ENCODE results near the gene SYF2. TPM values are rescaled to one million over a fixed set of nuclear protein-coding genes. Genes with fewer than 3 reads are reported as not detected.
"Not testable (repeated sequence)": the region's sequence is repeated elsewhere in the genome, so short reads cannot be mapped to it uniquely, and the experiment has no call there.

The SYF2 gene
- total RNA-seq, 2 experiments from 2014 or later, result 53.4 to 53.5 TPM

DNA sequence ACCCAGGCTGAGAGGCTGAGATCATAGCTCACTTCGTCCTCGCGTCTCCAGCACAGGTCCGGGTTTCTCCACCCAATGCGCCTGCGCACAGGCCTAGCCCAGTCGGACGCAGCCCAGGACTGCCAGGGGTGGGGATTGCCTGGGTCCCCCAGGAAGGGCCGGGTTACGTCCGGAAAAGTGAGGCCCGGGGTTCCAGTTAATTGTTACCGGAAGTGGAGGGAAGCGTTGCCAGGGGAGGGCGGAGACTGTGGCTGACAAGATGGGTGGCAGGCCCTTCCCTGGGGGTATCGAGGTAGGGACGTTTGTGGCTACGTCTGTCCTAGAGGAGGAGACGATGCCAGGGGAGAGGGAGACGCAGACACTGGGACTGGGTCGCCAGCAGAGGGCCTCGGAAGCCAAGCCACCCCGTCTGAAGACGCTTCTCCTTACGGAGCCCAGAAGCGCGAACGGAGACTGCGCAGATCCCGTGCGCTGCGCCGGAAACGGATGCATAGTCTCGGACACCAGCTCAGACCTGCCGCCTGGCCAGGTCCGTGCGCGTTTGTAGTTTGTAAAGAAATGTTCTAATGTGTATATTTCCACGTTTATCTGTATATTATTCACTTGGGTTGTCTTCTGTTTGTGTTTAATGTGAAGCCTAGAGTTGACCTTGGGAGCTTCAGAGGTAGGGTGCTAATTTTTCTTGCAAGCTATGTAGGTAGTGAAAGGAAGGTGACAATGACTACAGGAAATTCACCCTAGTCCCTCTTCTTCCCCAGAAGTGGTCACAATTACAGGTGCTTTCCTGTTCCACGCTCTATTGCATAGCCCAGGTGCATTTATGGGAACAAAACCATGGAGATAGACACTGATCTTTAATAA lies 7.6 kb upstream of the SYF2 start:
- peak; percentile 92 for DNase-seq
- Mint-ChIP-seq H3K9me3 (no peaks in the 10 kb centered on the region), H3K4me3 (peak overlapping the region; percentile 79), H3K27me3 (no peaks in the 10 kb centered on the region), H3K4me1 (peaks cover 57% of the 10 kb centered on the region), H3K36me3 (ENCODE audit: low read depth) (peaks cover 49% of the 10 kb centered on the region), H3K27ac (peak overlapping the region; percentile 97)
- ChIA-PET POLR2A (interaction anchor here (1.0 to 2.0 kb wide), 10 partner anchors 8 to 884 kb away, joined by 3 to 10 read pairs (median 4); partner anchors contain the start of genes RSRP1 and SYF2), CTCF (interaction anchor here (0.5 to 2.1 kb wide), 12 partner anchors 9 to 538 kb away, joined by 3 to 8 read pairs (median 4); partner anchors contain the start of gene MACO1)

GRCh38 chr1:25238046-25238445 lies 5.7 kb upstream of the SYF2 start:
- POLR2A ChIA-PET, result interaction anchor here (1.7 kb wide), 1 partner anchor 9 kb away, joined by 6 read pairs; the partner anchor contains the start of gene RSRP1

GRCh38 chr1:25236261-25236660 lies 4.0 kb upstream of the SYF2 start:
- H3K4me1 Mint-ChIP-seq, result peaks cover 37% of the 10 kb centered on the region
- H3K9me3 Mint-ChIP-seq, H3K27me3 Mint-ChIP-seq, H3K27ac Mint-ChIP-seq, CTCF ChIA-PET, DNase-seq, H3K4me3 Mint-ChIP-seq: not testable (repeated sequence)
- POLR2A ChIA-PET, result interaction anchor here (1.4 kb wide), 1 partner anchor 11 kb away, joined by 3 read pairs; the partner anchor contains the start of gene RSRP1
- peaks cover 27% of the 10 kb centered on the region for H3K36me3 Mint-ChIP-seq (ENCODE audit: low read depth)

More at GRCh38 chr1:25238046-25238445, 5.7 kb upstream of the SYF2 start:
- H3K36me3 Mint-ChIP-seq (ENCODE audit: low read depth), result peaks cover 36% of the 10 kb centered on the region
- no peaks in the 10 kb centered on the region for H3K9me3 Mint-ChIP-seq
- no peak for DNase-seq
- CTCF ChIA-PET, result no interaction called here
- no peaks in the 10 kb centered on the region for H3K27me3 Mint-ChIP-seq
- no peak overlapping the region for H3K27ac Mint-ChIP-seq
- H3K4me1 Mint-ChIP-seq, result peaks cover 45% of the 10 kb centered on the region
- H3K4me3 Mint-ChIP-seq, result no peak overlapping the region

DNA sequence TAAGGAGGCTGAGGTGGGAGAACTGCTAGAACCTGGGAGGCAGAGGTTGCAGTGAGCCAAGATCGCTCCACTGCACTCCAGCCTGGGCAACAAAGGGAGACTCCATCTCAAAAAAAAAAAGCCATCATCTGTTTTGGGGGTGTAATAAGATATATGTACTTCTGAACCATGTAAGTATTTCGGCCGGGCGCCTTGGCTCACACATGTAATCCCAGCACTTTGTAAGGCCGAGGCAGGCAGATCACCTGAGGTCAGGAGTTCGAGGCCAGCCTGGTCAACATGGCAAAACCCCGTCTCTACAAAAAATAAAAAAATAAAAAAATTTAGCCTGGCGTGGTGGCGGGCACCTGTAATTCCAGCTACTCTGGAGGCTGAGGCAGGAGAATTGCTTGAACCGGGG lies 3.1 kb upstream of the SYF2 start:
- H3K9me3 Mint-ChIP-seq, H3K27ac Mint-ChIP-seq, H3K4me3 Mint-ChIP-seq, DNase-seq, H3K27me3 Mint-ChIP-seq, CTCF ChIA-PET: not testable (repeated sequence)
- POLR2A ChIA-PET, result interaction anchor here (1.4 kb wide), 1 partner anchor 12 kb away, joined by 3 read pairs; the partner anchor contains the start of gene RSRP1
- Mint-ChIP-seq H3K4me1 (peaks cover 36% of the 10 kb centered on the region), H3K36me3 (ENCODE audit: low read depth) (peaks cover 23% of the 10 kb centered on the region)

GRCh38 chr1:25232866-25233784 lies 823 bp upstream of the SYF2 start:
- H3K36me3 Mint-ChIP-seq (ENCODE audit: low read depth), result peaks cover 26% of the 10 kb centered on the region
- H3K9me3 Mint-ChIP-seq, result no peaks in the 10 kb centered on the region
- H3K27ac Mint-ChIP-seq, result no peak overlapping the region
- CTCF ChIA-PET, result interaction anchor here (0.8 to 1.5 kb wide), 8 partner anchors 10 to 591 kb away, joined by 3 to 6 read pairs (median 3); partner anchors contain the start of gene RSRP1
- peak; percentile 84 for DNase-seq
- H3K27me3 Mint-ChIP-seq, result no peaks in the 10 kb centered on the region
- POLR2A ChIA-PET, result interaction anchor here (0.6 to 3.9 kb wide), 30 partner anchors 9 to 1274 kb away, joined by 3 to 157 read pairs (median 4); partner anchors contain the start of genes LDLRAP1, MACO1, MTFR1L and PNRC2
- no peak overlapping the region for H3K4me3 Mint-ChIP-seq
- peaks cover 33% of the 10 kb centered on the region for H3K4me1 Mint-ChIP-seq

GRCh38 chr1:25223471-25223870 lies 8.8 kb downstream of the SYF2 start:
- no peaks in the 10 kb centered on the region for H3K9me3 Mint-ChIP-seq
- no peak overlapping the region for H3K27ac Mint-ChIP-seq
- DNase-seq, result no peak
- H3K4me3 Mint-ChIP-seq, result no peak overlapping the region
- H3K27me3 Mint-ChIP-seq, result no peaks in the 10 kb centered on the region
- CTCF ChIA-PET, result no interaction called here
- H3K4me1 Mint-ChIP-seq, result peaks cover 11% of the 10 kb centered on the region
- POLR2A ChIA-PET, result interaction anchor here (1.1 kb wide), 1 partner anchor 9 kb away, joined by 3 read pairs; the partner anchor contains the start of gene SYF2
- H3K36me3 Mint-ChIP-seq (ENCODE audit: low read depth), result peaks cover 50% of the 10 kb centered on the region

- Mint-ChIP-seq H3K9me3 (no peaks in the 10 kb centered on the region), H3K27ac (no peak overlapping the region), H3K27me3 (no peaks in the 10 kb centered on the region), H3K4me3 (no peak overlapping the region), H3K4me1 (peaks cover 6% of the 10 kb centered on the region), H3K36me3 (ENCODE audit: low read depth) (peaks cover 46% of the 10 kb centered on the region)
- CTCF ChIA-PET, result no interaction called here
- DNase-seq, result no peak
- POLR2A ChIA-PET, result interaction anchor here (1.9 kb wide), 1 partner anchor 9 kb away, joined by 7 read pairs; the partner anchor contains the start of gene SYF2
Measured at GRCh38 chr1:25222606-25223005, 9.7 kb downstream of the SYF2 start.

DNA sequence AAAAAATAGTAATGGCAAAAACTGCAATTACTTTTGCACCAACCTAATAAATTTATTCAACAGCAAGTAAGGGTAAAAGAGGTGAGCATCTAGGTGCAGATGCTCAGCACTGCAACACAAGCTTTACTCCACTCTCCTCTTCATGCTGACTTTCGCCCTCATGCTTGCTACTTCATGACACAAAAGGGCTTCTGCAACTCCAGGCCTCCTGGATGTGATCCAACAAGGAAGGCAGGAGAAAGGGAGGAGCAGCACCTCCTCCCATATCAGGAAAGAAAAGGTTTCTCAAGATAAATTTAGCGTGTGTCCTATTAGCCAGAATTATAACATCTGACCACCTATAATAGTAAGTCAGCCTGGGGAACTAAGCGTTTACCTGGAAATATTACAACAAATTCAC lies 11.6 kb downstream of the SYF2 start:
- peaks cover 2% of the 10 kb centered on the region for H3K4me1 Mint-ChIP-seq
- POLR2A ChIA-PET, result no interaction called here
- peaks cover 33% of the 10 kb centered on the region for H3K36me3 Mint-ChIP-seq (ENCODE audit: low read depth)
- H3K27ac Mint-ChIP-seq, result no peak overlapping the region
- no peaks in the 10 kb centered on the region for H3K27me3 Mint-ChIP-seq
- H3K9me3 Mint-ChIP-seq, result no peaks in the 10 kb centered on the region
- no peak for DNase-seq
- CTCF ChIA-PET, result interaction anchor here (1.0 kb wide), 1 partner anchor 17 kb away, joined by 3 read pairs; no protein-coding TSS in a partner anchor
- no peak overlapping the region for H3K4me3 Mint-ChIP-seq

- Mint-ChIP-seq H3K36me3 (ENCODE audit: low read depth) (peaks cover 29% of the 10 kb centered on the region), H3K27ac (no peak overlapping the region), H3K4me1 (peaks cover 2% of the 10 kb centered on the region), H3K27me3 (no peaks in the 10 kb centered on the region), H3K4me3 (no peak overlapping the region), H3K9me3 (no peaks in the 10 kb centered on the region)
- POLR2A ChIA-PET, result interaction anchor here (1.6 kb wide), 1 partner anchor 12 kb away, joined by 11 read pairs; the partner anchor contains the start of gene SYF2
- CTCF ChIA-PET, result interaction anchor here (1.0 kb wide), 1 partner anchor 16 kb away, joined by 3 read pairs; no protein-coding TSS in a partner anchor
- DNase-seq, result no peak
Measured at GRCh38 chr1:25219661-25220251, 12.5 kb downstream of the SYF2 start.

- CTCF ChIA-PET, result no interaction called here
- no peaks in the 10 kb centered on the region for H3K27me3 Mint-ChIP-seq
- peaks cover 2% of the 10 kb centered on the region for H3K4me1 Mint-ChIP-seq
Measured at GRCh38 chr1:25217598-25218232, 14.6 kb downstream of the SYF2 start.

GRCh38 chr1:25217015-25217414 lies 15.3 kb downstream of the SYF2 start:
- no peak for DNase-seq
- Mint-ChIP-seq H3K27ac (no peak overlapping the region), H3K9me3 (no peaks in the 10 kb centered on the region), H3K4me1 (peaks cover 2% of the 10 kb centered on the region), H3K27me3 (peaks cover 2% of the 10 kb centered on the region), H3K4me3 (no peak overlapping the region), H3K36me3 (ENCODE audit: low read depth) (peaks cover 11% of the 10 kb centered on the region)
- CTCF ChIA-PET, result interaction anchor here (1.6 kb wide), 1 partner anchor 11 kb away, joined by 4 read pairs; no protein-coding TSS in a partner anchor
- POLR2A ChIA-PET, result interaction anchor here (0.7 kb wide), 1 partner anchor 15 kb away, joined by 3 read pairs; the partner anchor contains the start of gene SYF2

More at GRCh38 chr1:25217598-25218232, 14.6 kb downstream of the SYF2 start:
- peaks cover 16% of the 10 kb centered on the region for H3K36me3 Mint-ChIP-seq (ENCODE audit: low read depth)
- no peak overlapping the region for H3K27ac Mint-ChIP-seq
- H3K4me3 Mint-ChIP-seq, result no peak overlapping the region
- no peaks in the 10 kb centered on the region for H3K9me3 Mint-ChIP-seq
- DNase-seq, result no peak
- POLR2A ChIA-PET, result interaction anchor here (0.7 kb wide), 1 partner anchor 15 kb away, joined by 3 read pairs; the partner anchor contains the start of gene SYF2

Measured in activated CD4-positive, alpha-beta memory T cell treated with anti-CD3 and anti-CD28 coated beads, Interleukin-2, amount 10 ng/mL, durations not matched to agents 7 days and 5 days (primary cell).